COLO668 (cell line): Measurements from ENCODE around the gene OAS2.
"Not testable (repeated sequence)": the region's sequence is repeated elsewhere in the genome, so short reads cannot be mapped to it uniquely, and the experiment has no call there.

Source experiments
- DNase-seq: peaks from one replicate; lab custom pipeline; 2025; ENCODE audit not compliant: unreplicated experiment; lab: John Stamatoyannopoulos, UW

OAS2 gene

DNA sequence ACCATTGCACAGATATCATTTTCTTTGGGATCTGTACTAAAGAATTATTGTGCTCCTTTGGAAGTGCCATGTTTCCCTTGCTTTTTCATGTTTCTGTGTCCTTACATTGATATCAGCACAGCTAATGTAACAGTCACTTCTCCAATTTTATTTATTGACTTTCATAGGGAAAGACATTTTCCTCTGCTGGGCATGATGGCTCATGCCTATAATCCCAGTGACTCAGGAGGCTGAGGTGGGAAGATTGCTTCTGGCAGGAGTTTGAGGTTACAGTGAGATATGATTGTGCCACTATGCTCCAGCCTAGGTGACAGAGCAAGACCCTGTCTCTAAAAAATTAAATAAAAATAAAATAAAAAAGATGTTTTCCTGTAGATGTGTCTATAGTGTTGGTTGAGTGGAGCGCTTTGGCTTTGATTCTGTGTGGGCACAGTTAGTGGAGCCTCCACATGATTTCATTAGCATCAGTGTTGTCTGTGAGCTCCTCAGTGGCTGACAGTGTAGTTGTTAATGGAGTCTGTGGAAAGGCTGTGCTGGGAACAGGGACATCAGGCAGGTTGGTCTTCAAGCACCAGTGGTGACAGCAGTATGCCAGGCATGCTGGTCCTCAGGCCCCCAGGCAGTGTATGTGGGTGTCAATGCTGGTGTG, 7.4 kb downstream of the OAS2 start:
- DNase-seq: no peak

DNA sequence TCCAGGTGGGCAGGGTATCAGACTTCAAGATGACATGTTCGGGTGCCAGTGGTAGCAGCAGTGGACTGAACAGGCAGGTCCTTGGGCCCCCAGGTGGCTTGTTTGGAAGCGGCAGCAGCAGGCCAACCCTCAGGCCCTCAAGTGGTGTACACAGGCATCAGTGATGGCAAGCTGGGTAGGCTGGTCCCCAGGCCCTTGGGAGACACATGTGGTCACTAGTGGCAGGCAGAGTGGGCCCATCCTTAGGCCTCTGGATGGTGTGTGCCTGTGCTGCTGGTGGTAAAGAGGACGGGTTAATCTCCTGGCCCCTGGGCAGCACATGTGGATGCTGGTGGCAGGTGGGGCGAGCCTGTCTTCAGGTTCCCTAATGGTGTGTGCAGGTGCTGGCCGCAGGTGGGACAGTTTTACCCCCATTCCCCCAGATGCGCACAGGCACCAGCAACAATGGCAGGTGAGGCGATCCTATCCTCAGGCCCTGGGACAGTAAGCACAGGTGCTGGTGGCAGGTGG, 8.0 kb downstream of the OAS2 start:
- DNase-seq: no peak

DNA sequence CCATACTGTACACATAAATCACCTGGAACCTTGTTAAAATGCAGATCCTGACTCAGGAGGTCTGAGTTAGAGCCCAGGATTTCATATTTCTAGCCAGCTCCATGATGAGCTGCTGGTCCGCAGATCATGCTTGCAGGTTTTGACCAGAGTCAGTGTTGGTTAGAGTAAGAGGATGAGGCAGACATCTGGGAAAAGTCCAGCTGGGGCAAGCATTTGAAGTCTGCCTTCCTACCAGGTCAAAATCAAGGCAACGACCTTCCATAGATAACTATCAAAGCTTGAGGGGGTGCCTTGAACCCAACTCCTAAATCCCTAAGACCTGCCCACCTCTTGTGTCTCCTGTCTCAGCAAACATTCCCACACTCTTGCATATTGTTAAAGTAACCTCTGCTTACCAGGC, 9.2 kb downstream of the OAS2 start:
- DNase-seq: no peak

DNA sequence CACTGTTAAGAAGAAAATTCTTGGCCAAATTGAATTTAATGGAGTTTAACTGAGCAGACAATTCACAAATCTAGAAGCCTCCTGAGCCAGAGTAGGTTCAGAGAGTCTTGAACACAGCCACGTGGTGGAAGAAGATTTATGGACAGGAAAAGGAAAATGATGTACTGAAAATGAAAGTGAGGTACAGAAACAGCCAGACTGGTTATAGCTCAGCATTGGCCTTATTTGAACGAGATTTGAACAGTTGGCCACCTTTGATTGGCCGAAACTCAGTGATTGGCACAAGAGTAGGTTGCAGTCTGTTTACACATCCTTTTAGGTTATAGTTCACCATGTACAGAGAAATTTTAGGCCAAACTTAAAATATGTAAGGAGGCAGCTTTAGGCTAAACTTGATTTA, 9.9 kb downstream of the OAS2 start:
- no peak for DNase-seq

DNA sequence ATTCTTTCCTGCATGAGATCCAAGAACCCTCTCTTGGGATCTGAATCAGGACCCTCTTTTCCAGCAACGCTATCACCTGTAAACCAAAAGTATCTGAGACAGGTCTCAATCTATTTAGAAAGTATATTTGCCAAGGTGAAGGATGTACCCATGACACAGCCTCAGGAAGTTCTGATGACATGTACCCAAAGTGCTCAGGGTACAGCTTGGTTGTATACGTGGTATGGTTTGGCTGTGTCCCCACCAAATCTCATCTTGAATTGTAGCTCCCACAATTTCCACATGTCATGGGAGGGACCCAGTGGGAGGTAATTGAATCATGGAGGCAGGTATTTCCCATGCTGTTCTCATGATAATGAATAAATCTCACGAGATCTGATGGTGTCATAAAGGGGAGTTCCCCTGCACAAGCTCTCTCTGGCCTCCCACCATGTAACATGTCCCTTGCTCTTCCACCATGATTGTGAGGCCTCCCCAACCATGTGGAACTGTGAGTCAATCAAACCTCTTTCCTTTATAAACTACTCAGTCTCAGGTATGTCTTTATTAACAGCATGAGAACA, 10.6 kb downstream of the OAS2 start:
- DNase-seq: not testable (repeated sequence)

DNA sequence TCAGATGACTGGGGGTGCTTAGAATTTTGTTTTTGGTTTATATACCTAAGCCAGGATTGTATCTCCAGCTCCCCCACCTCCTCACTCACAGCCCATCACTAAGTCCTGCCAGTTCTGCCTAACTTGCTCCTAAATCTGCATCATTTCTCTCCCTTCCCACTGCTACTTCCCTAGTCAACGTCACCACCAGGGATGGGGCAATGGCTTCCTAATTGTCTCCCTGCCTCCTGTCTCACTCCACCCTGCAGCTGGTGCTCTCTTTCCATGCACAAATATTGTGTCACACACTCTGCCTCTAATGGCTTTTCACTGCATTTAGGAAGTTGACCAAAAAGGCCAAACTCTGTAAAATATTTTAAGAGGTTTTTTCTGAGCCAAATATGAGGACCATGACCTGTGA, 11.5 kb downstream of the OAS2 start:
- DNase-seq: no peak

DNA sequence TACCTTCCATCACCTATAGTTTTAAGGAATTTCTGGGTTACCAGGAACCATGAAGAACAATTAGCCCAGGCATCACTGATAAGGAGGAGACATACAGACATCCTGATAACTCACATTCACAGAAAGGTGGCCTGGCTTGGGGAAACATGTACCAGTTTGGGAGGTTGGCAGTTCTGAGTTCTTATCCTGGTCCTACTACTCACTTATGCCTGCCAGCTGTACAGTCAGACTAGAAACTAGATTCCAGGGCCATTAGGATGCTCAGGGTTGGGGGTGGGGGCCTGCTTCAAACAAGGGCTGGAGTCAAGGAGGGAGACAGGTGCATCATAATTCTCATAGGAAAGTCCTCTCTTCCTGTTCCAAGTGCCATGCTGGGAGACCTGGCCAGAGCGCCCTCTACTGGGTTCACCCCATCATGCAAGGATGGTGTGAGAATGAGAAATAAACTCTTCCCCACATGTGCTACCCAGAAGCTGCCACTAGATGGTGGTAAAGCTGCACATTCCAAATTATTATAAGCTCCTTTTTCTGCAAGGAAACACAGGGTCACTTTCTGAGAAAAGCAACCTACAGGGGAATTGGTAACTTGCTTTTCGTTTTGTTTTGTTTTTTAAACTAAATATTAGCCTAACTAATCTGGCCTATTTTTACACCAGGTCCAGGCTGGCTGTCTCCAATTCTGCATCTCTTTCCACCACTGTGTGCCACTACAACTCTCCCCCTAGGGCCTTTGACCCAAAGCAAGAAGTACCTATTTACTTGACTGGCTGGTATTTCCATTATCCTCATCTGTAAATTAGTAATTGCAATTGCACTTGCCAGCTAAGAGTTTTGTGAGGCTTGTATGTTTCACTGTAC, 14.5 kb downstream of the OAS2 start:
- peak; percentile 62 for DNase-seq

DNA sequence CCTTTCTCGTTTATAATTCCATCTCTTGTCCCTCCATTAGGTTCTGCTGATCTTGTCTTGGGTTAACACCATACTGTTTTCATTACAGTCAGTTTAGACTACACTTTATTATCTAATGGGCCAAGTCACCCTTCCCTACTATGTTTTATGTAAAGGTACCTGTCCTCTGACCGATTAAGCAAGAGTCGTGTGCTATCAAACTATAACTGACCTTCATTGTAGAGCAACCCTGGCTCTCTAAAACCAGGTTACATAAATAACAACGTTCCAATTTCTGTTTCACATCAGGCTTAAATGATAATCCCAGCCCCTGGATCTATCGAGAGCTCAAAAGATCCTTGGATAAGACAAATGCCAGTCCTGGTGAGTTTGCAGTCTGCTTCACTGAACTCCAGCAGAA, 16.7 kb downstream of the OAS2 start:
- no peak for DNase-seq

DNA sequence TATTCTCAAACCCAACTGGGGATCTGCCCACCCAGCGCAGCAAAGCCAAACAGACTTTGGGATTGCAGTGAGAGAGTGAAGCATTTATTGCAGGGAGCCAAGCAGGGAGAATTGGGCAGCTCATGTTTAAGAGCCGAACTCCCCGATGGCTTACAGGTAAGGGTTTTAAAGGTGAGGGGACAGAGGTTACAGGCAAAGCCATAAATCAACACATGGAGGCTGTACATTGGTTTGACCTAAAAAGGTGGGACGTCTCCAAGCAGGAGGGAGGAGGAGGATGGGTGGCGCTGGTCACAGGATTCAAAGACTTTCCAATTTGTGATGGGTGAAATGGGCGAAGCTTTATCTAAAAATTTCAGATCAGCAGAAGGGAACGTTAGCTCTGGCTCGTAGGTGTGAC, 18.2 kb downstream of the OAS2 start:
- no peak for DNase-seq

DNA sequence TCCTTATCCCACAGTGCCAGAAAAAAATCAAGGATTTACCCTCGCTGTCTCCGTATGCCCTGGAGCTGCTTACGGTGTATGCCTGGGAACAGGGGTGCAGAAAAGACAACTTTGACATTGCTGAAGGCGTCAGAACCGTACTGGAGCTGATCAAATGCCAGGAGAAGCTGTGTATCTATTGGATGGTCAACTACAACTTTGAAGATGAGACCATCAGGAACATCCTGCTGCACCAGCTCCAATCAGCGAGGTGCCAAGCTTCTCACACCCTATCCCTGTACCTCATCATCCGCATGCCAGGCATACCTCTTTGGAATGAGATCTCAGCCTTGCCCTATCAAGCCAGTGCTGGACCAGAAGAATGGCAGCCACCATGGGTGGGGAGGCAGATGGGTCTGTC, 19.2 kb downstream of the OAS2 start:
- no peak for DNase-seq

DNA sequence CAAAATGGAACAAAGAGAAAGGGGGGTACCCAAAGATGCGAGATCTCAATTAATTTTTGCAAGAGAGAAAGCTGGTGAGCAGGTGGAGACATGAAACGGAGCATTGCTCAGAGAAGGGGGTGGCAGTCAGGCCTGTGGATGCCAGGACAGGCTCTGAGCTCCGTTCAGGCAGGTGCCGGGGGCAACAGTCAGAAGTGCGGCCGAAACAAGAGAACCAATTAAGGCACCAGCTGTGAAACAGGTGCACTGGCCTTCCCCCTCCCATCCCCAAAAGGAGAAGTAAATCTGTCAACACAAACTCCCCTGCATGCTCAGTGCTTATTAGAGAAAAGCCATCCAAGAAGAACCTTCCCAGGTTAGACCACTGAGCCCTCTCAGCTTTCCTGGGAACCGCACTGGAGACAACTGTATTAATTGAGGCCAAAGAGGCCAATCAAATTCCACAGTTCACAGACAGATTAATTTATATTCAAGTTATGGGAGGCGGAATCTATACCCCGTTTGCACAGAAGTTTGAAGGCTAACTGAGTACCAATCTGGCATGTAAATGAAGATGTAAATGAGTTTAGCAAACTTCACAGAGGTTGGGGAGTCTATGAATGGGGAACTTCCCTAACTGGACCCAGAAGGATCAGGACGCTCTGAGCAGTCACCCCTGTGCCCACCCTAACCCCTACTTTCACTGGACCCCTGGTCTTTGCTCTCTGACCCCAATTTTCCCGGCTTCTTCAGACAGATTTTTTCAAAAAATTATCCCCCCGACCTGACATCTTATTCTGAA, 20.9 kb downstream of the OAS2 start:
- peak; percentile 76 for DNase-seq

DNA sequence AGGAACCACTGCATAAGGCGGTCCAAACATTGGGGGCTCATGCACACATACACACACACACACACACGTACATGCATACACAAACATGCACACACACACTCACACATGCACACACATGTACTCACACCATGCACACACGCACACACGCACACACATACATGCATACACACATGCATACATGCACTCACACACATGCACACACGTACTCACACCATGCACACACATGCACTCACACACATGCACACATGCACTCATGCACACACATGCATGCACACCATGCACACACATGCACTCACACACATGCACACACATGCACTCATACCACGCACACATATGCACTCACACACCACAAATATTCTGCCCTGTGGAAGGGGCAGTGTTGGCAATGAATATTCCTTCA, 22.1 kb downstream of the OAS2 start:
- no peak for DNase-seq

DNA sequence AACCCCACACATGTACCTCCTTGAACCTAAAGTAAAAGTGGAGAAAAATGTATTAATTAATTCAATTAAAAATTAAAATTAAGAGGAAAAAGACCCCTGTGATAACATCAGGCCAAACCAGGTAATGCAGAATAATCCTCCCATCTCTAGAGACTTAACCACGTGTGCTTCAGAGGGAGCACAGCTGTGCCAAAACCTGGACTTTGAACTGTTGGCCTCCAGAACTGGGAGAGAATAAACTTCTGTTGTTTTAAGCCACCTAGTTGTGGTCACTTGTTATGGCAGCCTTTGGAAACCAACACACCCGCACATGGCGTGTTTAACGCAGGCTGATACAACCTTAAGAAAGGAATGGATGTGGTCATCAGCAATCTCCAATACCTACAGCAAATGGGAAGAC, 23.8 kb downstream of the OAS2 start:
- peak; percentile 51 for DNase-seq

DNA sequence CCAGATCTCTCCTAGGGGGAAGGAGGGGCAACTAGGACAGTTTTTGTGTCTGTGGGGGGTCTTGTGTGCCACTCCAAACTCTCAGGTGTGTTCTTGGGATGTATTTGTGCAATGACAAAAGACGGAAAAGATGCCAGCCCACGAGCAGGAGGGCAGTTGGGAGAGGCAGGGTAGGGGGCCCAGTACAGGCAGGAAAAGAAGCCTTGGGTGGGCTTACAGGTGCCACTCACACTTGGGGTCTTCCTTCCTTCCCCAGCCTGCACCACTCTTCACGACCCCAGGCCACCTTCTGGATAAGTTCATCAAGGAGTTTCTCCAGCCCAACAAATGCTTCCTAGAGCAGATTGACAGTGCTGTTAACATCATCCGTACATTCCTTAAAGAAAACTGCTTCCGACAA, 24.4 kb downstream of the OAS2 start:
- no peak for DNase-seq

DNA sequence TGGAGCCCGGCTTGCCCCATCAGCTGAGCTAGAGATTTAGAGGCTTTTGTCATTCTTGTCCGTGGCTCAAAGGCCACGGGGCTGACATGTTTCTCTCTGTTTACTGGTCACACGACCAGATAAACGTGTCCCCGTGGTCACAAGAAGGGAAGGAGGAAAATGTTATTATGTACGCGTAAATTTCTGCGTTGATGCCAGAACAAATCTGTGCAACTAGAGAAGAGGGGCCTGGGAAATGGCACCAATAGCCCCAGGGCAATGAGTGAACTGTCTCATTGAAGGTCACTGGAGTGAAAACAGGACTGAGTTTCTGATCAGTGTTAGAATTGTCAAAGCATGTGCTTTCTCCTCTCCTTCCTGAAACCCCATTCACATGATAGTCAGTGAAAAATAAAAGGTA, 25.3 kb downstream of the OAS2 start:
- no peak for DNase-seq

DNA sequence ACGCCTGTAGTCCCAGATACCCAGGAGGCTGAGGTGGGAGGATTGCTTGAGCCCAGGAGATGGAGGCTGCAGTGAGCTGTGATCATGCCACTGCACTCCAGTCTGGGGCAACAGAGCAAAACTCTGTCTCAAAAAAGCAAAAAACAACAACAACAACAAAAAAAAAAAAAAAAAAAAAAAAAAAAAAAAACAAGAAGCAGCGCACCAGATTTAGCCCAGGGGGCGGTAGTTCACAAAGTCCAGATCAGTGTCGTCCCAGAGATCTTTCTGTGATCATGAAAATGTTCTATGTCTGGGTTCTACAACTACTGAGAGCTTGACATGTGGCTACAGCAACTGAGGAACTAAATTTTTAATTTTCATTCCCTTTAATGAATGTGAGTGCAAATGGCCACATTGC, 27.4 kb downstream of the OAS2 start:
- DNase-seq: no peak

DNA sequence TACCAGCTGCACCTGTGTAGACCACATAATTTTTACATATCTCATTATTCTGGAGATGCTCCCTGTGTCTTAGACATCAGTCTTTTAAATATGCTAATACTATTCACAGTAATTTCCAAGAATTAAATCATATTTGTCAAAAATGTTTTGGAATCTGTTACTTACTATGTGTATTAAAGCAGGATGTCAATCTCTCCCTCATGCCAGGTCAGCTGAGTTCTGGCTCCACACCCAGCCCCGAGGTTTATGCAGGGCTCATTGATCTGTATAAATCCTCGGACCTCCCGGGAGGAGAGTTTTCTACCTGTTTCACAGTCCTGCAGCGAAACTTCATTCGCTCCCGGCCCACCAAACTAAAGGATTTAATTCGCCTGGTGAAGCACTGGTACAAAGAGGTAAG, 27.9 kb downstream of the OAS2 start:
- no peak for DNase-seq

DNA sequence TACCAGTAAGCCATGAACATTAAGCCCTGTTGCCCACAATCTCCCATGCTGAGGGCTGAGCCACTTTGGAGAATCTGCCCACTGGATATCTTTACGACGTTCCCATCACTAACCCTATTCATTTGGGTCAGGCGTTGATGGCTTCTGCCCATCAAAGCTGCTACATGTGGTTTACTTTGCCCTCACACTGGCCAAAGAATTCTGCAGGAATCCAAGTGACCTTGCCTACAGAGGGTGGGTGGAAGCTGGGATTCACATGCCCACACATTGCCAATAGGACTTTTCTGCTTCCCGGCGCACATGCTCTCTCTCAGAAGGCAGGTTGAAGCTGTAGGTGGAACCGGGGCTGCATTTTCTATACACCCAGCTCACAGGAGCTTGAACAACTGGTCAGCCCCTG, 28.3 kb downstream of the OAS2 start:
- DNase-seq: no peak

DNA sequence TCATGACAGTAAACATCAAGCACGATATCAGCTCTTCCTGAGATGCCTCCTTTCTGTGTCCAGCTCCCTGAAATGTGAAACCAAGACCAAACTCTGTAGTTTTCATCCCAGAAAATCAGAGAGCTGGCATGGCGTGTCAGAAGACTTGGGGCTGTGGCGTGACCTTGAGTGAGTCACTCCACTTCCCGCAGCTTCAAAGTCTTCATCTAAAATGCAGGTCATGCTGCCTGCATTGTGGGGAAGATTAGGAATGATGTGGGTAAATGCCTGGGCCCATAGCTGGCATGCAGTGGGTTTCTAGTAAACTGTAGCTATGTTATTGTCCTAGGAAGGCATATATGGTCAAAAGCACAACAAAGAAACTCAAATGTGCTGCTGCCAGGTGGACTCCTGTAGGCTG, 28.8 kb downstream of the OAS2 start:
- DNase-seq: no peak

DNA sequence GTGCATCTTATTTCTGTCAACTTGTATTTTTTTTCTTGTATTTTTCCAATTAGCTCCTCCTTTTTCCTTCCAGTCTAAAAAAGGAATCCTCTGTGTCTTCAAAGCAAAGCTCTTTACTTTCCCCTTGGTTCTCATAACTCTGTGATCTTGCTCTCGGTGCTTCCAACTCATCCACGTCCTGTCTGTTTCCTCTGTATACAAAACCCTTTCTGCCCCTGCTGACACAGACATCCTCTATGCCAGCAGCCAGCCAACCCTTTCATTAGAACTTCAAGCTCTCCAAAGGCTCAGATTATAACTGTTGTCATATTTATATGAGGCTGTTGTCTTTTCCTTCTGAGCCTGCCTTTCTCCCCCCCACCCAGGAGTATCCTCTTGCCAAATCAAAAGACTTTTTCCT, 32.4 kb downstream of the OAS2 start:
- DNase-seq: no peak

DNA sequence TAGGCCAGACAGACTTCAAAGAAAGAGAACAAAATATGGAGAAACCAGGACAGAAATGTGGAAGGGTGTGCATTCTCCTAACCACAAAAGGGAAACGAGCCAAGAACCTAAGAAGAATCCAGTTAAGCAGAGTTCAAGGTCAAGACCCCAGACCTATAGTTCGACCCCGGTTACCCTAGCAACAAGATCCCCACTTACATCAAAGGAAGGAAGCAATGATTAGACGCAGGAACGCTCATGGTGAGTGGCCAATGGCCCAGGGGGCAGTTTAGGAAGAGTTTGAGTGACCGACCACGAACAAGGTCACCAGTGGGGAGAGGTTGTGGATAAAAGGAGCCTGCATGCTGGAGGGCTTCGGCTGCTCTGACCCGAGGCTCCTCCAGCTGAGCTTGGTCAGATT, 36.2 kb downstream of the OAS2 start:
- DNase-seq: no peak
